HG03575 (cell line): Measurements from ENCODE around the gene PGBD5.

Experiments
- ATAC-seq: cut with Tn5 transposase; IDR thresholded peaks from one replicate; pipeline ENCODE4 v1.9.1; 2021; ENCODE audit not compliant: unreplicated experiment, insufficient number of reproducible peaks, low FRiP score; ENCODE audit errors: extremely low read depth

PGBD5 gene

DNA sequence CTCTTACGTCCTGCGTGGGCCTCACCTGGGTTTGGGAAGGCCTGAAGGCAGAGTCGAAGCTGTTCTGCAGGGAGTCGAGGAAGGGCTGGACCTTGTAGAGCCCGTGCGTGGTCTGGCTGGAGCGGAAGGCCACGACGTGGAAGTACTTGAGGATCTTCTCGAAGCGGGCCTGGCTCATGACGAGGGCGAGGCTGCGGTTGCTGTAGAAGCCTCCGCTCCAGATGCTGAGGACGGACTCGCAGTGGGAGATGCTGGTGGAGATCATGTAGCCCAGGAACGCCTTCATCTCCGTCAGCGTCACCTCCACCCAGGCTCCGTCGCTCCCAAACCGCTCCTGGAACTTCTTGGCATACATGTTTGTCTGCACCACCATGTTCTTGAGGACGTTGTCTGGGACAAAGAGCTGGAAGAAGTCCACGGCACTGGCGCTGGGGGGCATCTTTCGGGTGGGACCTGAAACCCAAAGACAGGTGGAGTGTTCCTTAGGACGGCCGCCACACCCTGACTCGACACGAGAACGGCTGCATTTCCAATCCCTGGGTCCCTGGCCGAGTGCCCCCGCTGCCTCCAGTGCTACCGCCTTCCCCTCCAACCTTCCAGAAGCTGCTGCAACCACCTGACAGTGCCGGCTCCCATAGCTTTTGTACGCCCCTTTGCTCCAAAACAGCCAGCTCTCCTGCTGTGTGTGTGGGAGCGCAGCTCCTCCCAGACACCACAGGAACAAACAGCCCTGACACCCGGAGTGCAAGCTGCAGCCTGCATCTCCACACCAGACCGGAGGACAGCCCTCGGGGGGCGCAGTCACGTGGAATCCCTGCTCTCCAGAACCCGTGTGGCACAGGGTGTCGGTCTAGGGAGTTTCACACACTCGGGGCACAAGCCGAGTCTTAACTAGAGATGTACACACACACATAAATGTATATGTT lies 69.0 kb downstream of the PGBD5 start:
- no peak for ATAC-seq

DNA sequence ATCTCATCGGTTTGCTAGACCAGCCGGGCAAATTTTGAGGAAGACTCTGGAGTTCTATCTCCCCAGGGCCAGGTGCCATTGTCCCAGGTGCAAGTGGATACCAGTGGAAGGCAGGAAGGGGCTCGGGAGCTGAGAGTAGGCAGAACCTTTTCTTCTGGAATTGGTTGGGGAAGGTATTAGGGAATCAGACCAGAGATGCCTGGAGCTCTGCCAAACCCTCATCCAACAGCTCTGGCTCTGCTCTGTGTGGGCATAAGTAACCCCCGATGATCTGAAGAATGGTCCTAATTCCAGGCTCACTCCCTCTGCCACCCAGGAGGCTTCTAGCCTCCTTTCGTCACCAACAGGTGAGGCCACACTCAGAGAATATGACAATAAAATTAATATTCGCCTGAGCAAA lies 69.9 kb downstream of the PGBD5 start:
- no peak for ATAC-seq

DNA sequence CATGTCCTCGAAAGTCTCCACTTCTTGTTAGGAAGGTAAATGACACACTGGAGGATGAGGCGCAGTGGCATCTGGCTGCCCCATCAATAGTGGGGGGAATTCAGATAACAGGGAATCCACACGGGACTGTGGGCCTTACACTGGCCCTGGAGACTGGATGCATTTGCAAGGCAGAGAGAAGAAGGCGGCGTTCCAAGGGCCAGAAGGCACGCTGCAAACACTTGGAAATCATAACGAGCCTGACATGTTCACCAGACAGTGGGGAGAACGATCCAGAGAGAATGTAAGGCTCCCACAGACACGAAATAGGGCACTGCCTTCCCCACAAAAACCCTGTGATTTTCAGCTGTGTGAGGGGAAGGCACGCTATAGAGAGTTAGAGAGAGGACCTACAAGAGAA lies 70.5 kb downstream of the PGBD5 start:
- no peak for ATAC-seq

DNA sequence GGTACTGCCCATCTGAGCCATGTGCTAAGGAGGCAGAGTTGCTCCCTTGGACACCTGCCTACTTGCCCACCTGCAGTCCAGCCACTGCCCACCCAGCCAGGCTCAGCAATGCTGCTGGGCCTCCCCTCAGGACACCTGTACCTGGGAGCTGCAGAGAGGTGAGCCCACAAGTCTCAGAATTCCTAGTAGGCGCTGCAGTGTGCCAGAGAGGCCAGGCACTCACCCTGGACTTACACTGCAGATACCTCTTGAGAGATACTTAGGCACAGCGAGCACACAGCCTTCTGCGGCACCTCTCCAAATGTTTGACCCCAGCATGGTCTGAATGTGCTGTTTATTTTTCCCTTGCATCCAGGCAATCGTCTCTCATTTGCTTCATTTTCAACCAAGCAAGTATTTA lies 71.0 kb downstream of the PGBD5 start:
- ATAC-seq, result no peak

DNA sequence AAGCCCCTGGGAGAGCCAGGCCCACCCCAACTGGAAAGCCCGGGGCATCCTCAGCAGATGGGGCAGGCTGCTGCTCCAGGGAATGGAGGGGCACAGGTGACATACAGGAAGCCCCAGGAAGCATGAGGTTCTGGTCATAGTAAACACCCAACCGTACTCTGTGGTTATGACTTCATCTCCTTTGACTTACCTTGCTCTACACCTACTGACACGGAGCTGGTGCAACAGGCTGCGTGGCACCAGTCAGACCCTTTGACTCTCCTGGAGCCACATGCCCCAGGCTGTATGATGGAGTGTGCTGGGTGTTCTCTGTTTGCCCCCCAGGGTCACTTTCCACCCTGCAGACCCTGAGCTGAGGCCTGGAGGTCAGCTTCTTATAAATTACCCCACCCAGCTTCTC lies 72.1 kb downstream of the PGBD5 start:
- ATAC-seq, result no peak

DNA sequence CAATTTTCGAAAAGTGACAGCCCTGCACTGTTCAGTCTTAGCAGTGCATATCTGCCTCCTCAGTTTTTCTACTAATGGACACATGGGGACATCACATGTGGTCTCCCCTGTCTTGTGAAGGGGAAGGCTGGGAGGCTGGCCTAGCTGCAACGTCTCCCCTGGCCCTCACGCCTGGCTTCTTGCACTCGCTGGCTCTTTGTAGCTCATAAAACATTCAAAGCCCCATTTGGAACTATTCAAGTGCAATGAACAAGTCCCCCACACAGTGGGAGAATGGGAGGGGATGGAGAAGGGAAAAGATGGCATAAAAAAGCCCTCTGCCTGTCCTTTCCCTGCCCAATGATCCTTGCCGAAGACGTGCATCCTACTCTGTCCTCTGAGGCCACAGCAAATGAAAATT lies 73.6 kb downstream of the PGBD5 start:
- ATAC-seq, result no peak

DNA sequence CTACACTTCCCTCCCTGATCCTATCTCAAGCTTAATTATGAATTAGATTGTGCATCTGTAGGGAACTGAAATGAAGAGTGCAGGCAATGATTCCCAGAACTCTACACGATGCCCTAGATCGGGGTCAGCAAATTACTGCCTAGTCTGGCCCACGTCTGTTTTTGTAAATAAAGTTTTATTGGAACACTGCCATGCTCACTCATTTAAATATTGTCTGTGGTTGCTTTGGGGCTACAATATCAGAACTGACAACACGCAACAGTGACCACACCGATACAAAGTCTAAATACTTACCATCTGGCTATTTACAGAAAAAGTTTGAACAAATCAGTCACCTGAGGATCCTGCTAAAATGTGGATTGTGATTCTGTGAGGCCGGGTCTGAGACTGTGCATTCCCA lies 74.1 kb downstream of the PGBD5 start:
- ATAC-seq, result no peak

DNA sequence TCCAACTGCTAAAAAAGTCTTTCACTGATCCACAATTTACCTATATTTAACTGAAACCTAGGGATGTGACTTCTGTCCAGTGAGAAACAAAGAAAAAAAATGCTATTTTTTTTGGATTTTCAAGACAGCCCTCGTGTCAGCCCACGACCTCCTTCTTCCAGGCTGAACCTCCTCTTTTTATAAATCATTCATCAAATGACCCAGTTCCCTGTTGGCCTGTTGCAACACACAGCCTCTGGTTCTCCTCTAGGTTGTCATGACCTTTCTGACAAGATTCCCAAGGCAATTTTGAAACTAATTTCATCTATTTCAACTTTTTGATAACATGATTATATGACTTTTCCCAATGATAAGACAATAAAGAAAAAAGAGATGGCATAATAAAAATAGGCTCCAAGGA lies 74.6 kb downstream of the PGBD5 start:
- ATAC-seq, result no peak

DNA sequence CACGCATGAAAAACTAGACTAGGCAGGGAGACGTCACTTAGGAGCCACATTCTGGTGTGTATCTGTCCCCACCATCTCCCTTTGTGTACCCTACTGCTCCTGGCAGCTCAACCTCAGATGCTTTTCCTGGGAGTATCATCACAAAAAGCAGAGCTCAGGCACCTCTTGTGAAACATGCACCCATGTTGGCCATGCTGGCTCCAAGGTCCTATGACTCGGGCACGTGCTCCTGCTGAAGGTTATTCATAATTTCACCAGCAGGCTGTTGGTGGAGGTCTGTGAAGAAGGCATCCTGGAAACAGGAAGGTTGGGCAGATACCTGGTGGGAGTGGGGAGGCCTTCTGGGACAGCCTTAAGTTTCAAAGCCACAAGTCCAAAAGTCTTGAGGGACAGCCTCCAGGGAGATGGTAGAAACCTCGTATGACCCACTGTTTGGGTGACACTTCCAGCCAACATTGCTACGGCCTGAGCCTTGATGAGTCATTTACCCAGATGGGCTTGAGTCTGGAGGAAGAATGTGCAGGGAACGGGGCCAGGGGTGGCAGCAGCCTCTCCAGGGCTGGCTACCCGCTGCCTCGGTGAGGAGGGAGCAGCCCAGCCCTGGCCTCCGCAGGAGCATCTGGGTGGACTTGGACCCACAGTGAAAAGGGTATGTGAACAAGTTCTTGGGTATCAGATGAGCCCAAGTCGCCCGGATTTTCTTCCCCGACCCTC lies 75.8 kb downstream of the PGBD5 start:
- no peak for ATAC-seq

DNA sequence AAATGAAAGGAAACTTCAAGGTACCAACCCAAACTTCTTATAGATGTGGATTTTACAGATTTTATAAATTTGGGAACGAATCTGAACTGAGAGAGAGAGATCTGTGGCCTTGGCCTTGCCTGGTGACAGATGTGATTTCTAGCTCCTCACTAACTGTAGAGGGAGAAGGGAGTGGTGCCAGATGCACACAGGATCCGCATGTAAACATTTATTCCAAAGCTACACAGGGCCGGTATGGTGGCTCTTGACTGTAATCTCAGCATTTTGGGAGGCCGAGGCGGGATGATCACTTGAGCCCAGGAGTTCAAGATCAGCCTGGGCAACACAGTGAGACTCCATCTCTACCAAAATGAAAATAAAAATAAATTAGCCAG lies 77.1 kb downstream of the PGBD5 start:
- no peak for ATAC-seq

DNA sequence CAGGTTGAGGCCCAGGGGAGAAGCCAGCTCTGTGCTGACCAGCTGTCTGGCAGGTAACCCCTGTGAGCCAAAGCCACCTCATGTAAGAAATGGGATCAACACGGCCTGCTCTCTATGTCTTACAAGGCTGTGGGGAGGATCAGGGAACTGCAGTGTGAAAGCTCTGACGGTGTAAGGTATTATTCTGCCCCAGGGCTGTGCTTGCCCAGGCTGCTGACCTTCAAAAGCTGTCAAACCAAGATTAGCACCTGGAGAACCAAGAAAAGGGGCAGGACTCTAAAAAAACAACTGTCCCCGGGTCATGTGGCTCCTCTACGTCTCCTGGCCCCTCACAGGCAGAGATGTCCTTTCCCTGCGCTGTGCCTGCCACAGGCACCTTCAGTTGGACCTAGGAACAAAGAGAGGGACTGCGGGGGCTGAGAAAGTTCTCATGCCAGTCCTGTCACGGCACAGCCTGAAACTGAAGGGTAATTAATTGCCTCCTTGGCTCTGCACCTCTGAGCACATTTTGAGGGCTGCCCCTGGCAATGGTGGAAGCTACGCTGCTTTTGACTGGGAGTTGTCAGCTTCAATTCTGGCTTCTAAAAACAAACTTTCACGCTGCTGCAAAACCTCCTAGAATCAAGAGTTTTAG lies 77.6 kb downstream of the PGBD5 start:
- ATAC-seq, result no peak

DNA sequence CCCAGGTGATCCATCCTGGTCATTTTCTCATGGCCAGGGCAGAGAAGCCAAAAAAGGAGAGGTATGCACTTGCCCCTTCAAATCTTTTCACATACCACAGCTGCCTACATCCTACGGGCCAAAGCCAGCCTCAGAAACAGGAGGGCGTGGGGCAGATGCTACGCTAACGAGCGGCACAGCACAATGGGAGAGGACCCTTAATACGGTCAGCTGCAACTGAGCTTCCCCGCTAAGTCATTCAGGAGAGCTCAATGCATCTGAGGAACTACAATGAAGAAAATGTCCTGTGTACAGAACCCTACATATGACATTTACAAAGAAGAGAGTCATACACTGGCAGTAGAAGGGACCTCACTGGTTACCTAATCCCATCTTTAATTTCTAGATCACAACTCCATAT lies 78.2 kb downstream of the PGBD5 start:
- no peak for ATAC-seq

DNA sequence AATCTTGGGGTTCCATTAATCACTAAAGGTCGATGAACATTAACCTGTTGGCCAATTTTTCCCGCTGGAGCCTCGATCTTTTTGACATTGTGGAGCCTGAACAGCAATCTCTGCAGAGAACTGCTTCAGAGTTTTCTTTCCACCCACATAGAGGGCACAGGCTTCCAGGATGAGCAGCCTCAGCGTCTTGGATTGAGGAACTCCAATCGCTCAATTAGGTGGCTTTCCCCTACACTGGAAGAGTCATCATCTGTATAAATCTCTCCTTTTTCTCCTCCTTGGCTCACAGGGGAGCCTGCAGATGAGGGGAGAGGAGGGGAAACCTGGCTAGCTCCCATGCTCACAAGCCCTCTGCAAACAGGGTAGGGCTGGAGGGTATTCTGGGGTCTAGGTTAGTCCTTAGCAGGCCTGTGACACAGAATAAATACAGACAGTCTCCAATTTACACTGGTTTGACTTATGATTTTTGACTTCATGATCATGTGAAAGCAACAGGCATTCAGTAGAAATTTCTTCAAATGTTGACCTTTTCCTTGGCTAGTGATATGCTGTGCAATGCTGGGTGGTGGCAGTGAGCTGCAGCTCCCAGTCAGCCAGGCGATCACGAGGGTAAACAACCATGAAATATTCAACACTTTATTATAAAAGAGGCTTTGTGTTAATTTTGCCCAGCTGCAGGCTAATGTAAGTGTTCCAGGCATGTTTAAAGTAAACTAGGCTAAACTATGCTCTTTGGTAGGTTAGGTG lies 80.8 kb downstream of the PGBD5 start:
- ATAC-seq, result no peak

DNA sequence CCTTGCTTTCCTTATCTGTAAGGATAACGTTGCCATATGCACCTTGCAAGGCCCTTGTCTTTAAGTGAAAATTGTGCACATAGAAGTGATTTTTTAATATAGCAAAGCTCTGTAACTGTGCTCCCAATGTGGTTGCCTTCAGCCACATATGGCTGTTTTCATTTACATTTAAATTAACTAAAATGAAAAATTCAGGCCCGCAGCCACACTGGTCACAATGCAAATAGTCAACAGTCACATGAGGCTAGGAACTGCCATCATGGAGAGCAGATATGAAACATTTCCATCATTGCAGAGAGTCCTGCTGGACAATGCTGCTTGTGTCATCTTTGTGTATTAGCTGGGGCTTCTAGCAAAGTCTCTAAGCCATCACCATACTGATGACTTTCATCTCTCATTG lies 83.4 kb downstream of the PGBD5 start:
- no peak for ATAC-seq

DNA sequence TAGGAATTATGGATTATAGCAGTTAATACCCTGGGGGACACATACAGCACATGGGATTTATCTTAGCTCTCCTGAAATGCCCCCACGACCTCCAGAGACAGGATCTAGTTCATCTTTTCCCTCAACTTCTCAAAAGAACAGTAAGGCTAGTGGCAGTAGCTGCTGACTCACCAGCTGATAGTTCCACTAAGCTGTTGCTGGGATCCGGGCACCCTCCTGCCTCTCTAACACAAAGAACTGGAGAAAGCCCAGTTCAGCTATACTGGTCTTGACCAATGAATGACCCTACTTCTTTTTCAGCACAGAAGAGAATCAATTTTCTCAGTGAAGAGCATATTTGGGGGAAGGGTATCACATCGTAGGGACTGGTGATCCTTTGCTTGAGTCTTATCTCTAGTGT lies 84.1 kb downstream of the PGBD5 start:
- ATAC-seq, result no peak

DNA sequence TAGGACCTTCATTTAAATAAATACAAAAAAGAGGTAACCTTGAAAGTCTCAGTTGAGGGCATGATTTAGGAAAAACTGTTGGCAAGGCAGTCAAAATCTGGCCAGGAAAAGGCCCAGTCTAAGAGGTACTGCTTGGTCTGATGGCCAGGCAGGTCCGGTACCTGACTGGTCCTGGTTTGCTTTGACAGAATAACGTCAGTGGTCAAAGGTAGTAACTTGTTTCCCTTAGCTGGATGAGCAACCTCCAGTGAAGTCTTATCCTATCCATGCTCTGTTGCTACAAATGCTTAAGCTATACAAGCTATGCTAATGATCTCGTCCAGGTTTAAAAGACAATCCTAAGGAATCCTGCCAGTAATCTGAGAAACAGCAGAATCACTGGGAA lies 85.0 kb downstream of the PGBD5 start:
- ATAC-seq, result no peak

DNA sequence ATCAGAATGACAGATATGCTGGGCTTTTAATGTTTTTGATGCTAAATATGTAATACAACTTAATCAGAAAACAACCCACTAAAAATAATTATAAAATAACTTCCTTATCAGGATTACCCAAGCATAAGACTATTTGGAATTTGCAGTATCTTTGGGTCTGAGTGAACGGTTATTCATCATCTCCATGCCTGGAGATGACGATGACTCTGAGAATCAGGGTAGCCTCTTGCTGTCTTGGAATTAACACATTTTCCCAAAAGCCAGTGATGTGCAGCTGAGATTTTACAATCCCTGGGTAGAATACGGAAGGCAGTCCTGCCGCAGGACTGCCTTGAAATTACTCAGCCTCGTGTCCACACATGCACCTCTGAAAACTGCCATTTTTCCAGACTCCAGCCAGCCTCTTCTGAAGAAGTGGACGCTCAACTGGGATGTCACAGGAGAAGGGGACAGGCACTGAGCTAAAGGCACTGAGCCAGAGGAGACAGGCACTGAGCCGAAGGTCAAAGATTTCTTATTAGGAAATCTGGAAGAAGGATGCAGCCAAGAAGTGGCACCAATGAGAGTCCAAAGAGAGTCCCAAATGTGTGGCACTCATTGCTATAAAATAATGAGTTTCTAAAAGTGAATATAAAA lies 85.5 kb downstream of the PGBD5 start:
- no peak for ATAC-seq

DNA sequence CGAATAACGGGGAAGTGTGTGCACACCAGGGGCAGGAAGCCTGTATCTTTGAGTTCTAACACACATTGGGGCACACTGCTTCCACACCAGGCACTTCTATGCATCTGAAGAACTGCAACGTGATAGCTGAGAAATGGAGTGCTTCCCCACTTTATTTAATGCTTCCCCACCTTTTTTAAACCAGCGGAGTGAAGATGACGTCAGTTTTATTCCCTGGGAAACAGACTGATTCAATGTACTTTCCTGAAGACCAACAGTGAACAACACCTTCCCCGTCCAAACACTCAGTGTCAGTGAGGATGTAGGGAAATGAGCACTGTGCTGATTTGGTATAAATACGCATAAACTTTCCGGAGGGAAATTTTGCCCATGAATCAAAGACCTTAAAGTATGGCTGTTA lies 87.1 kb downstream of the PGBD5 start:
- ATAC-seq, result no peak

DNA sequence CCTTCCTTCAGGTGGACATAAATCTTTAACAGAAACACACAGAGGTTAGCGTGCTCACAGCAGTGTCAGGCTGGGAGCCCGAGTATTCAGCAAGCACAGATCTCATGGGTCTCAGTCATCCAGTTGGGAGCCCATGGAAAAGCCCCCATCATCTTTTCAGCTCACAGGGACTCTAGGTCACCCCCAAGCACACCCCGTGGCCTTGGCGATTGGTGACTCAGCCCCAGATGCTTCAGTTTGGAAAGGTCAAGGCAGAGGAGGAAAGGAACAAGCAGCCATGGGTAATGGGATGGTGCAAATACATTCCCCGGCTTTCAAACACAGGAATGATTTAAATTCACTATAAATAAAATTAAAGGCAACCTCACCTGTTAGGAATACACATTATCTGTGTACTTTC lies 88.9 kb downstream of the PGBD5 start:
- ATAC-seq, result no peak
